CD4-positive, alpha-beta T cell treated with Interleukin-15 for 1 hour (primary cell): ENCODE data around the gene CFAP97D2.
A peak's percentile ranks its signal among the peaks of the same experiment; 100 is the strongest.
"Not testable (repeated sequence)": the region's sequence is repeated elsewhere in the genome, so short reads cannot be mapped to it uniquely, and the experiment has no call there.

Experiments used
- DNase-seq: peaks from one replicate; pipeline ENCODE4 v3.0.0-alpha.2; 2020

The CFAP97D2 gene

GRCh38 chr13:114179087-114179658, at the start of gene CFAP97D2:
Gene CFAP97D2, plus strand, starts transcription at chr13:114179257. Its CDS starts 74 bp downstream, at chr13:114179331.
- no peak for DNase-seq

- no peak for DNase-seq
These were observed 49.4 kb upstream of the CFAP97D2 start for GRCh38 chr13:114129649-114130062.

- DNase-seq = no peak
These were observed 48.8 kb upstream of the CFAP97D2 start for GRCh38 chr13:114130131-114130836.

GRCh38 chr13:114130837-114131582, 48.0 kb upstream of the CFAP97D2 start:
- peak; percentile 61 for DNase-seq

- no peak for DNase-seq
These were observed 47.3 kb upstream of the CFAP97D2 start for GRCh38 chr13:114131583-114132418.

- peak; percentile 70 for DNase-seq
These were observed 46.5 kb upstream of the CFAP97D2 start, which contains the start of gene RASA3 for GRCh38 chr13:114132419-114133121. Gene RASA3, minus strand, starts transcription at chr13:114132623. Its CDS starts 134 bp downstream, at chr13:114132489.

- DNase-seq = not testable (repeated sequence)
These were observed 45.9 kb upstream of the CFAP97D2 start for GRCh38 chr13:114133126-114133525.

- DNase-seq = not testable (repeated sequence)
These were observed 45.5 kb upstream of the CFAP97D2 start for GRCh38 chr13:114133552-114133951.

- peak; percentile 55 for DNase-seq
These were observed 44.7 kb upstream of the CFAP97D2 start for GRCh38 chr13:114134111-114134943.

GRCh38 chr13:114134944-114135610, 44.0 kb upstream of the CFAP97D2 start:
- DNase-seq = no peak

DNA sequence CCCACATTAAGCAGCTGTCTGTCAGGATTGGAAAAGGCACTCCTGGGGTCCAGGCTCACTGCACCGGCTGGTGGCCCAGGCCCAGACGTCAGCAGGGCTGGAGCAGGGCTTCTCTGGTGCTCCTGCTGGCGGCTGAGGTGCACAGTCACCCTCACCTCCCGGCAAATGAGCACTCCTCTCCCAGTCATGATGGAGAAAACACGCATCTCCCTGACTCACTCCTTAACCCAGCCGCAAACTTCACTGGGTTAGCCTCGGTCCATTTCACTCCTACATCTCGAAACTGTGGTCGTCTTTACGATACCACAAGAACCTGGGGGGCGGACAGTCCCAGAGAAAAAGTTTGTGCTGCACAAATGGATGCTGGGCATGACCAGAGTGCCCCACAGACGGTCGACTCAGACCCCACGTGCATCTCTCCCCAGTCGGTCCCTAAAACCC, 43.3 kb upstream of the CFAP97D2 start:
- DNase-seq = no peak

DNA sequence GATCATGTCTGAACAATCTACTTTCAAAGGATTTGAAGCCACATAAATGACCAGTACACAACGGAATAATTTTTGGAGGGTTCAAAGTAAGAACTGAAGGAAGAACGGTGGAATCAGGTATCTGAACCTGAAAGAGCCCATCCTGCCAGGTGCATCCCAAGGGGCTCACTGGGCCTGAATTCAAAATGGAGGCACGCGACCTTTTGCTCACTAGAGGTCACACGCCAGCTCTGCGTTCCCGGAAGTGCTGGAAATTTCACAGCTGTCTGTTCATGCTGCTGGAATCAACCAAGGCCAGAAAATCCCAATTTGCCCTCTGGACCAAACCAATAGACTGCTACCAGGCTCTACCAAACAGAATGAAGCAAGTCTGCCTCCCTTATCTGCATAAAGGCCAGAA, 42.5 kb upstream of the CFAP97D2 start:
- no peak for DNase-seq

DNA sequence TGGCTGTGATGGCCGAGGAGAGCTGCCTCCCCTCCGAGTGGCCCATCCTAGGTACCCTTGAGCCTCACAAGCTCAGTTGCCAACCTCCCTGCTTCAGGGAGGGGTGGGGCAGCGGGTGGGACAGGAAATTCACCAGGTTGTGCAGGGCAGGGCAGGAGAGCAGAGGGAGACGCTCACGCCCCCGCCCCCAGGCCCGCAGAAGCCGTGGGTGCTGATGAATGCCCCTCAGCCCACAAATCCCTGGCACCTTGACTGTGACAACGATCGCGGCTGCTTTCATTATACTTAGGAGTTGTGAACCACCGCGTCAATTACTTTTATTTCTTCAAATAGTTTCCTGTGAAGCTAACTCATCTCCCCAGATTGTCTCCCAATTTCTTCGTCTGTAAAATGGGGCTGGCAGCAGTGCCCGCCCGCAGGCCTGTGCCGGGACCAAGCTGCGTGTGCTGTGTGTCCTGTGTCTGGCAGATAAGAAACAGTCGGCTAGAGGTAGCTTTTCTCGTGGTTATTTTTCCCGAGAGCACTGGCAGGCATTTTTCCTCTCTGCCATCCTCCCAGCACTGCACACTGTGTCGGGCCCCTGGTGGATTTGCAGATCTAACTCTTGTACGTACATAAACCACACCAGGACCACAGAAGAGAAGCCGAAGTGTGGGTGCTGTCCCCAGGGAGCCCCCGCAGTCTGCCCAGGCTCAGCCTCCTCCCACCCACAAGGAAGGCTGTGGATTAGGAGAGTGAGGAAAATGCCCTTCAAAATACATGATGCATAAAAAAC, 38.7 kb upstream of the CFAP97D2 start:
- DNase-seq = peak; percentile 63

DNA sequence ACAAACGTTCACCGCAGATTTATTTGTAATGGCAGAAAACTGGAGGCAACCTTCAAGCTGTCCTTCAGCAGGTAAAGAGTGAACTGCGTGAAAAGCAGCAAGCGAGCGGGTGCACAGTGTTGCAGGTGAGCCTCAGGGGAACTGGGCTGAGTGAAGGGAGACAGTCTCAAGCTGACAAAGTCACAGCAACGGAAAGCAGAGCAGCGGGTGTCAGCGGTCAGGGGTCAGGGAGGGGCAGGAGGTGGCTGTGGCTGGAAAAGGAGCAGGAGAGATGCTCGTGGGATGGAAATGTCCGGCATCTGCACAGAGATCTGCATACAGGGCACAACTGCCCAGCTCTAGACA, 38.2 kb upstream of the CFAP97D2 start:
- DNase-seq = peak; percentile 53

GRCh38 chr13:114141261-114141996, 37.6 kb upstream of the CFAP97D2 start:
- DNase-seq = no peak

GRCh38 chr13:114142137-114142550, 36.9 kb upstream of the CFAP97D2 start:
- DNase-seq = no peak

DNA sequence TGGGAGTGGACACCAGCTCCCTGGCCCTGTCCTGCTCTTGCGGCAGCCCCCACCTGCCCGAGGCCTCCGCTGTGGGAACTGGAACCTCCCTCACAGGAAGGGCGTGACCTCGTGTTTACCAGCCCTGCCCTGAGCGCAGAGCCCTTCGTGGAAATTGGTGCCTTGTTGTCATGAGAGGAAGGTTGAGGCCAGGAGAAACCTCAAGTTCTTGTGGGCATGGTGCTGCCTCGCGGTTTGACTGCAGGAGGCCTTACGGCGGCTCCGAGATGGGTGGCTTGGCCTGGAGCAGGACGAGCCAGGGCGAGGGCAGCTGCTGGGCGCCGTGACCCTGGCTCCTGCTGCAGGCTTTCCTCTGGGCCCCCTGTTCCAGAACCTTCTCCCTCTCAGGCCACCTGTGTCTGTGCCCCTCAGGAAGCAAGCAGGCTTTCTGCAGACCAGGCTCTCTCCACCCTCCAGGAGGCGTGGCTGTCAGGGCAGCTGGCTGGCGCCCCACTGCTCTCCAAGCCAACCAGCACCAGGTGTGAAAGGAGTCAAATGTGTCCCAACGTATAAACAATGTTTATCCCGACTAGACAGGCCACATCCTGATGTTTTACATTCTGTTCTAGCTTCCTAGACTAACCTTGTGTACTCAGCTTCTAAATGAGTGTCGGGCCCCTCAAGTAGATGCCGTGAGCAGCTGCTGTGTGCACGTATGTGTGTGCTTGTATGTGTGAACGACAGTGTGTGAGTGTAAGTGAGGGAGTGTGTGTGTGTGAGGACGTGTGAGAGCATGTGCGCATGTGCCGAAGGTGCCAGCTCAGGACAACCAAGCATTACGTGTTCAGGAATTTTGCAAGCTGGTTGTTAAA, 36.2 kb upstream of the CFAP97D2 start:
- DNase-seq = peak; percentile 90
